Body of pancreas (tissue), 4 donors: Measurements from ENCODE around the gene CNKSR2.

Source experiments
- POLR2A ChIP-seq, 3 donors: fragments of 450-650 bp; IDR thresholded peaks; one replicate each; pipeline ENCODE4 v1.6.1; 2016; ENCODE audit warnings: antibody characterized with exemption in 3 of 3, mild to moderate bottlenecking in 2 of 3
- TF ChIP-seq, protein P1 (sequence below), 7 experiments: fragments of 450-650 bp in 4 of 7; fragments of 200-600 bp in 3 of 7; sonication (generic) in 3 of 7; IDR thresholded peaks; one replicate each; pipeline ENCODE4 v1.5.1; 2016 to 2019; ENCODE audit warnings: antibody characterized with exemption in 7 of 7

DNA sequence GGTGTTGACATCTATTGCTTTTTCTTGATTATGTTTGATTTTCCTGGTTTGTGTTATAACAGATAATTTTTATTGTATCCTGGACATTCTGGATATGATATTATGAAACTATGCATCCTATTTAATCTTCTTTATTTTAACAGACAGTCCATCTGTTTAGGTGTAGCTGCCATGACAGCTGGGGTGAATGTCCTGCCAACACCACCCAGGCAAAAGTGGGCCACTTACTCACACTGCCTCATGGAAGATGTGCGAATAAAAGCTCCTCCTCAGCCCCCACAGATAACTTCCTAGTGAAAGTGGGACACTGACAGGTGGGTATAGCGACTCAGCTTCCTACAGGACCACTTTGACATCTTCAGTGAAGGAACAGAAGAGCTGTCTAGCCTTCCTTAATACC, 18.4 kb upstream of the CNKSR2 start:
- TF ChIP-seq, protein P1, sequence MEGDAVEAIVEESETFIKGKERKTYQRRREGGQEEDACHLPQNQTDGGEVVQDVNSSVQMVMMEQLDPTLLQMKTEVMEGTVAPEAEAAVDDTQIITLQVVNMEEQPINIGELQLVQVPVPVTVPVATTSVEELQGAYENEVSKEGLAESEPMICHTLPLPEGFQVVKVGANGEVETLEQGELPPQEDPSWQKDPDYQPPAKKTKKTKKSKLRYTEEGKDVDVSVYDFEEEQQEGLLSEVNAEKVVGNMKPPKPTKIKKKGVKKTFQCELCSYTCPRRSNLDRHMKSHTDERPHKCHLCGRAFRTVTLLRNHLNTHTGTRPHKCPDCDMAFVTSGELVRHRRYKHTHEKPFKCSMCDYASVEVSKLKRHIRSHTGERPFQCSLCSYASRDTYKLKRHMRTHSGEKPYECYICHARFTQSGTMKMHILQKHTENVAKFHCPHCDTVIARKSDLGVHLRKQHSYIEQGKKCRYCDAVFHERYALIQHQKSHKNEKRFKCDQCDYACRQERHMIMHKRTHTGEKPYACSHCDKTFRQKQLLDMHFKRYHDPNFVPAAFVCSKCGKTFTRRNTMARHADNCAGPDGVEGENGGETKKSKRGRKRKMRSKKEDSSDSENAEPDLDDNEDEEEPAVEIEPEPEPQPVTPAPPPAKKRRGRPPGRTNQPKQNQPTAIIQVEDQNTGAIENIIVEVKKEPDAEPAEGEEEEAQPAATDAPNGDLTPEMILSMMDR (IDR thresholded peaks at IDR 0.05): no peak
- no peak for TF ChIP-seq POLR2A (IDR thresholded peaks at IDR 0.05)
